ENCODE measurements around the gene MRPS6. TPM values are rescaled to one million over a fixed set of nuclear protein-coding genes. Genes with fewer than 3 reads are reported as not detected.

Gene MRPS6
- total RNA-seq, 6 donors from 2014 or later: 25.0 to 54.6 (median 41.6) TPM

DNA sequence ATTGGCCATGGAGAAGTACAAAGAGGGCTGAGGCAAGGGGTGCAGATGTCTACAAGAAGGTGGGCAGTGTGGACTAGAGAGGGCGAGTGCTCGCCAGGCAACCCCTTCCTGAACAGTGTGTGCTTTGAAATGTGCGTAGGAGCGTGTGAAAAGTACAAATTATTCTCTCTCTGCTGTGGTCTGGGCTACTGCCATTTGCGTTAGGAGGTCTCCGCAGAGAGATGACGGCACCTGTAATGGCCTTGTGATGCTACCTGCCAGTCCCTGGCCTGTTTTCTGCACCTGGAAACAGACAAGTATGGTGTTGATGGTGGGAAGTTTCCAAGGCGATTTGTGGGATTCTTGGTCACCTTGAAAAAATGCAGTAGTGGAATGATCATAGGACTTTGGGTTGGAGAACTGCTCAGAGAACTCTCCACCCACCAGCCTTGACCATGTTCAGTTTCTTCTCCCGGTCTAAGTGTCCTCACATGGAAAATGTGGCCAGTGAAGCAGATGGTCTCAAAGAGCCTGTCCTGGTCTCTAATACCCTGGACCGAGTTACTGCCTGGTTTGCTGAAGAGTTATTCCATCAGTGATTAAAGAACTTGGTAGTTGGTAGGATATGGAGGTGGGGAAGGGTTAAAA lies 74.5 kb downstream of the MRPS6 start:
- no peak for DNase-seq
- H3K27ac ChIP-seq: no peak overlapping the region
- no peaks in the 10 kb centered on the region for H3K9me3 ChIP-seq
- H3K4me3 ChIP-seq: no peak overlapping the region
- no peaks in the 10 kb centered on the region for H3K4me1 ChIP-seq
- ATAC-seq (ENCODE audit: low FRiP score in 2 of 2): no peak
- TF ChIP-seq, protein P1, sequence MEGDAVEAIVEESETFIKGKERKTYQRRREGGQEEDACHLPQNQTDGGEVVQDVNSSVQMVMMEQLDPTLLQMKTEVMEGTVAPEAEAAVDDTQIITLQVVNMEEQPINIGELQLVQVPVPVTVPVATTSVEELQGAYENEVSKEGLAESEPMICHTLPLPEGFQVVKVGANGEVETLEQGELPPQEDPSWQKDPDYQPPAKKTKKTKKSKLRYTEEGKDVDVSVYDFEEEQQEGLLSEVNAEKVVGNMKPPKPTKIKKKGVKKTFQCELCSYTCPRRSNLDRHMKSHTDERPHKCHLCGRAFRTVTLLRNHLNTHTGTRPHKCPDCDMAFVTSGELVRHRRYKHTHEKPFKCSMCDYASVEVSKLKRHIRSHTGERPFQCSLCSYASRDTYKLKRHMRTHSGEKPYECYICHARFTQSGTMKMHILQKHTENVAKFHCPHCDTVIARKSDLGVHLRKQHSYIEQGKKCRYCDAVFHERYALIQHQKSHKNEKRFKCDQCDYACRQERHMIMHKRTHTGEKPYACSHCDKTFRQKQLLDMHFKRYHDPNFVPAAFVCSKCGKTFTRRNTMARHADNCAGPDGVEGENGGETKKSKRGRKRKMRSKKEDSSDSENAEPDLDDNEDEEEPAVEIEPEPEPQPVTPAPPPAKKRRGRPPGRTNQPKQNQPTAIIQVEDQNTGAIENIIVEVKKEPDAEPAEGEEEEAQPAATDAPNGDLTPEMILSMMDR (IDR thresholded peaks at IDR 0.05): no peak
- no peak for TF ChIP-seq POLR2AphosphoS5 (IDR thresholded peaks at IDR 0.05)
- no peak for TF ChIP-seq EP300 (IDR thresholded peaks at IDR 0.05)
- no peak for TF ChIP-seq POLR2A (IDR thresholded peaks at IDR 0.05)
- peaks cover 0 to 12% (median 2%) of the 10 kb centered on the region in 4 donors for H3K36me3 ChIP-seq
- H3K27me3 ChIP-seq: no peaks in the 10 kb centered on the region
- 95 to 96% methylated on average over 10 of the region's 10 CpGs for WGBS, 2 donors

DNA sequence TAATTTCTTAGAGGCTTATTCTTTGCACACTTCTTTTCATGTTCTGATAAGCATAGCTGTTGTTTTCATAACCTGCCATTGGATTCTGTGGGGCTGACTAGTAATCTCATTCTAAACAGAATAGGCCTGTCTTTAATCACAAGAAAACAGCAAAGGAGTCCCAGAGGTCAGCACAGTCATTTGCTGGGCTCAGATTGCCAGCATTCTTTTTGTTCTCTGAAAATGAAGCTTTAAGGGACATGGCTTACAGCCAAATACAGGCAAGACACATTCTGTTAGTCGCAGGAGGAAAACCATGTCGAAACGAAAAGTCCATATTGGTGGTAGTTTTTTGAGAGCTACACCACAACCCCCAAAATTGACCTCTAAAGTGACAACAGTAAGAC lies 75.0 kb downstream of the MRPS6 start:
- 75 to 81% methylated on average over 3 of the region's 3 CpGs for WGBS, 2 donors

DNA sequence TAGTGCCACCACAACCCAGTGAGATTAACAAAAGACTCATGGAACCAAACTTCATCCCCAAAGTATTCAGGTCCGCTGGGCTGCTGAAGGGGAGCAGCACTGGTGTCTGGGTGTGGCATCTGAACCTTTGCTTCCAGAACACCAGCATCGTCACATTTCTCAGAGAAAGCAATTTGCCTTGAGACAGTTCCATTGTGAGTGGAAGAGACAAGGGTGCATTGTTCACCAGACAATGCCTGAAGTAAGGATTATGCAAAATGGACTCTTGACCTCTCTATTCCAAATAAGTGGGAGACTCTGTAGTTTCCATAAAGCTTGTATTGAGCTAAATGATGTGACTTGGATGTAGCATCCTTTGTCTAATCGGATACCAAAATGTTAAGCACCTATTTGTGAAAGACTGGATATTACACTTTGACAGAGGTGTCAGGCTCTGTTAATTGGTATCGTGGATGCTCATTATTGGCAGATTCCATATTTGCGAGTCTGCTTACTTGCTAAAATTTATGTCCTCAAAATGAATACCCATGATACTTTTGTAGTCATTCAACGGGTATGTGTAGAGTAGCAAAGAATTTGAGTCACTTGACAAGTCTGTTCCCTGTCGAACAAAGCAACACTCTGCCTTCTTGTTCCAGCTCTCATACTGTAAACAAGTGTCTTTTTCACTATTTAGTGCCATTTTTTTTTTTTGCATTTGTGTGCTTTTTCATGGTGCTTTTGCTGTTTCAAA lies 75.6 kb downstream of the MRPS6 start:
- Histone ChIP-seq H3K36me3 (peaks cover 0 to 3% (median 0%) of the 10 kb centered on the region in 4 donors), H3K4me3 (no peak overlapping the region), H3K9me3 (no peaks in the 10 kb centered on the region), H3K4me1 (no peaks in the 10 kb centered on the region), H3K27ac (no peak overlapping the region), H3K27me3 (no peaks in the 10 kb centered on the region)
- 91 to 94% methylated on average over 7 of the region's 7 CpGs for WGBS, 2 donors
- TF ChIP-seq POLR2A (IDR thresholded peaks at IDR 0.05) (no peak), EP300 (IDR thresholded peaks at IDR 0.05) (no peak), POLR2AphosphoS5 (IDR thresholded peaks at IDR 0.05) (no peak)
- TF ChIP-seq, protein P1 (IDR thresholded peaks at IDR 0.05): no peak
- DNase-seq (no peak), ATAC-seq (ENCODE audit: low FRiP score in 2 of 2) (no peak)

More for the DNA sequence above, 75.0 kb downstream of the MRPS6 start:
- ATAC-seq (ENCODE audit: low FRiP score in 2 of 2) (no peak), DNase-seq (no peak)
- no peaks in the 10 kb centered on the region for H3K4me1 ChIP-seq
- TF ChIP-seq POLR2AphosphoS5 (IDR thresholded peaks at IDR 0.05): no peak
- TF ChIP-seq, protein P1 (IDR thresholded peaks at IDR 0.05): no peak
- no peak for TF ChIP-seq POLR2A (IDR thresholded peaks at IDR 0.05)
- TF ChIP-seq EP300 (IDR thresholded peaks at IDR 0.05): no peak
- H3K4me3 ChIP-seq: no peak overlapping the region
- H3K9me3 ChIP-seq: no peaks in the 10 kb centered on the region
- H3K27ac ChIP-seq: no peak overlapping the region
- H3K27me3 ChIP-seq: no peaks in the 10 kb centered on the region
- peaks cover 0 to 7% (median 0%) of the 10 kb centered on the region in 4 donors for H3K36me3 ChIP-seq

DNA sequence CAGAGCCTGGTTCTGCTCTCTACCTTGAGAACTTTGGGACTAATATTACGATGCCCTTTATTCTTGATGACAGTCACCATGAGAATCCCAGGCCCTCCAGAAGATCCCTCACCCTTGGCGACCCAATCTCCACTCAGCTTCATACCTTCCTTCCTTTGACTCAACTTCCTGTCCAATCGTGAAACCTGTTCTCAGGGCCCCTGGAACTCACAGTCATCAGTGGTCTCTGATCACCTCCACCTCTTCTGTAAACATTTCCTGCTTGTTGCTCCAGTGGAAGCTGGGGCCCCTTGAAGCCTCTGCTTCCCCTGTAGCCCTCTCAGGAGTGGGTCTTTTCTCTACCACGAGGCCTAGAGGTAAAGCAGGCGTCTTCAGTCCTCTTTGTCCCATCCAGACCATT lies 79.1 kb downstream of the MRPS6 start:
- Histone ChIP-seq H3K27ac (no peak overlapping the region), H3K4me1 (no peaks in the 10 kb centered on the region), H3K9me3 (no peaks in the 10 kb centered on the region), H3K4me3 (no peak overlapping the region), H3K27me3 (no peaks in the 10 kb centered on the region), H3K36me3 (no peaks in the 10 kb centered on the region)
- 93% methylated on average over 5 of the region's 5 CpGs for WGBS, 2 donors
- TF ChIP-seq POLR2AphosphoS5 (IDR thresholded peaks at IDR 0.05): no peak
- TF ChIP-seq, protein P1 (IDR thresholded peaks at IDR 0.05): no peak
- no peak for TF ChIP-seq POLR2A (IDR thresholded peaks at IDR 0.05)
- no peak for TF ChIP-seq EP300 (IDR thresholded peaks at IDR 0.05)
- ATAC-seq (ENCODE audit: low FRiP score in 2 of 2) (no peak), DNase-seq (no peak)
